GM18502 (cell line): ENCODE measurements around the gene TMEM273.
A peak's percentile ranks its signal among the peaks of the same experiment; 100 is the strongest.

Source experiments
- ATAC-seq: cut with Tn5 transposase; IDR thresholded peaks from one replicate; pipeline ENCODE4 v1.9.1; 2021; ENCODE audit warnings: mild to moderate bottlenecking; ENCODE audit not compliant: unreplicated experiment, poor library complexity

TMEM273 gene

GRCh38 chr10:49166484-49167400 lies 21.4 kb downstream of the TMEM273 start:
- no peak for ATAC-seq

GRCh38 chr10:49165821-49166483 lies 22.2 kb downstream of the TMEM273 start:
- no peak for ATAC-seq

DNA sequence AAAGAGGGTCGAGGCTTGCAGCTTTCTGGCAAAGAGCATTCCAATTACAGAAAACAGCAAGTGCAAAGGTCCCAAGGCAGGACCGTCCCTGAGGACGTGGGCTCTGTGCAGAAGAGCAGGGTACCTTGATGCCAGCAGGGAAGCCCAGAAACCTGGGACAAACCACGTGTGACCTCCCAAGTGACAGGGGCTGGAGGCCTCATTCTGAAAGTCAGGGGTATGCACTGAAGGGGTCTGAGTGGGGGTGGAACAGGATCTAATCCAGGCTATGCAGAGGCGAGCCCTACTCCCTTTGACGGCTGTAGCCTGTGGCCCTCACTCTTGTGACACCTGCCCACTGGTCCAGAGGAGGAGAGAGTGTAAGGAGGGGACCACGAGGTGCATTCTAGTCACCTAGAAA lies 22.9 kb downstream of the TMEM273 start:
- no peak for ATAC-seq

GRCh38 chr10:49164559-49165188 lies 23.5 kb downstream of the TMEM273 start:
- ATAC-seq: peak; percentile 87

DNA sequence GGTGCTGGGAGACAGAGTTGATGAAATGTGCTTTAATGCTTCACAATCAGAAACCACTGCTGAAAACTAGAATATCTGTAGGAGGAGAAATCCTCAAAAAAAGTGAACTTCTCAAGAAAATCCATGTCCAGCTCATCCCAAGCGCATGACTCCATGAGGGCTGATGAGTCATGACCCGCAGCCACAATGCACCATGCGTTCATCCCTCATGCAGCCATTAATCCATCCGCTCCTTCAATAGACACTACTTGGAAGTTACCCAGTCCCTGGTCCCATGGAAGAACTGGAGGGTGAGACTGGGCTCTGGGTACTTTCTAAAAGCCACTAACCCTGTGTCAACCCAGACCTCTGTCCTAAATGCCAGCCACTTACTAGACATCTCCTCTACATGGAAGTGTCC lies 24.4 kb downstream of the TMEM273 start:
- no peak for ATAC-seq

DNA sequence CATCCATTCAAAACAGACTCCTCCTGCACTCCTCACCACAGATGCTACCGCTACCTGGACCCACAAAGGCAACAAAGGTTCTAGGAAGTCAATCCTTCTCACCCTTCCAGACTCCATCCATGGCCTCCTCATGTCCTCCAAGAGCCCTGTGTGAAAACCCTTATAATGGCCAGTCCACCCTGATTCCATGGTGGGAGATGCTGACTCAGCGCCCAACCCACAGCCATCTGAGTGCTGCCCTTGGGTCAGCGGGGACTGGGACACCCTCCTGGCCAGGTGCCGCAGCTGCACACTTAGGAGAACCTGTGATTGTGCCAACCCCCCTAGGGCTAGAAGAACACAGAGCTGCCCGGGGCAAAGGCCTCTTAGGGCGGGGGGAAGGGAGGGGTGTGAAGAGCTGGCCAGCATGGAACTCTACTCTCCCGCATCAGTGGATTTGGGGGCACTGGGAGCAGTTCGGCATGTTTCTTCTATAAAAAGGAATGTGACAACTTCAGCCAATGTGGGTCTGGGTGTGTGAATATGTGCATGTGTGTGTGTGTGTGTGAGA lies 25.4 kb downstream of the TMEM273 start:
- no peak for ATAC-seq

DNA sequence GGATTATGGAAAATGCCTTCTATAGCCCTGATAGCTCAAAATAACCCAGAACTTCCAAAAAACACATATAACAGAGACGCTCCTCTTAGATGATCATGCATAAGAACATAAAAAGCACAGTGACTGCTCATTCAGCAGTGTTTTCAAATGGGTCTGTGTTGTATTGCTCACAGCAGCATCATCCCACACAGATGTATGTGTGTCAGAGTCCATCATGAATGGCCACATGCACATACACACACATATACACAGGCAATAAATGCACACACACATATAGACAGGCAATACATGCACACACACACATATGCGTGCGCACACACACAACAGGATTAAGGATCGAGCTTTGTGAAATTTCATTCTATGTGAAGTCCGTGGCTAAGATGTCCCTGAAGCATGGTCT lies 26.1 kb downstream of the TMEM273 start:
- no peak for ATAC-seq

- ATAC-seq: no peak
Observed at GRCh38 chr10:49161411-49161997, 26.7 kb downstream of the TMEM273 start.

DNA sequence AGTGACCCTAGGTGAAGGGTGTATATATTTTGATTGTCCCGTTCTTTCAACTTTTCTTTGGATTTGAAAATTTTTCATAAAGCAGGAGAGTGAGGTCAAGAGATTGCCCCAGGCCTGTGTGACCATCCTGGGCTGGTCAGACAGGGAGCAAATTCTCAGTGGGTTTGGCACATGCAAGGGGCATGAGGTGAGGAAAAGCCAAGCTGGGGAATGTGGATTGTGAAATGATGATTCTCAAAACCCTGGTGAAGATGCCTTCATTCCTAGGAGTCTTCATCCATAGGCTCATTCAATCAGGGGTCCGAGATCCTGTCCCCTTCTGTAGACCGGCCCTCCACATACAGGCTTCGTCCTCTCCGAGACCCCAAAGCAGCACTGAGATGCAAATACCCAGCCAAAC lies 27.4 kb downstream of the TMEM273 start:
- no peak for ATAC-seq

- no peak for ATAC-seq
Observed at GRCh38 chr10:49160110-49160509, 28.1 kb downstream of the TMEM273 start.

- ATAC-seq: no peak
Observed at GRCh38 chr10:49158915-49159314, 29.3 kb downstream of the TMEM273 start.

- no peak for ATAC-seq
Observed at GRCh38 chr10:49158404-49158803, 29.8 kb downstream of the TMEM273 start.

- no peak for ATAC-seq
Observed at GRCh38 chr10:49157229-49157628, 31.0 kb downstream of the TMEM273 start.

GRCh38 chr10:49154641-49155040 lies 33.5 kb downstream of the TMEM273 start:
- no peak for ATAC-seq

DNA sequence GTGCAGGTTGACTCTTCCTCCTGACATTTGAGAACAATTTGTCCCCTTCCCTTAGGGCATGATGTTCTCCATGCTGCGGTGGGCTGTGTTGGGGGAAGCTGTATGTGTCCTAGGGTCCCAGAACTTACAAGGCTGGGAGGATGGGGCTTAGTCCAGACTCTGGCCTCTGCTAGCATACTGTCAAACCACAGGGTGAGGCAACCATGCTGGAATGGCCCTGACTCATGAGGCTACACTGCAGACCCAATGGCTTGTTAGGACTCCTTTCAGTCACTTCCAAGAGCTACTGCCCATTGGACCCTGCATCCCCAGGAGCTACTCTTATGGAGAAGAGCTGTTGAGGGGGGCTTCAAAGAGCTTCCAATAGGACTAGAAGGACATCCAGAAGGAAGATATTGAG lies 34.2 kb downstream of the TMEM273 start:
- no peak for ATAC-seq

GRCh38 chr10:49153115-49153514 lies 35.1 kb downstream of the TMEM273 start:
- no peak for ATAC-seq

DNA sequence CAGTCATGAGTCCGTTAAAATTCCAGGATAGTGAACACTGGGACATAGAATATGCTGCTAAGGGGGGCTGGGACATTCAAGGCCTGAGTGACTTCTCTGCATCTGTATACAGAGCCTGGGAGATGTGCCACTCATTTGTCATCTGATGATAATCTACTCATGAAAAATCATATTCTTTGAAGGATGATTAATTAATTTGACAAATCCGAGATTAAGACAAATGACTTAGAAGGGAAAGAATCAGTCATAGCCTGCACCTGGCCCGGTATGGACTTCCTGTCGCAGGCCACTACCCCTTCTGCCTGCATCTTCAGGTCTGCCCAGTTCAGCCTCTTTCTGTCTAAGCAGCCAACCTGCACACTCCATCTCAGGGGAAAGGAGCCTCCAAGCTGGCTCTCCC lies 35.5 kb downstream of the TMEM273 start:
- no peak for ATAC-seq

GRCh38 chr10:49152037-49152436 lies 36.2 kb downstream of the TMEM273 start:
- ATAC-seq: no peak

DNA sequence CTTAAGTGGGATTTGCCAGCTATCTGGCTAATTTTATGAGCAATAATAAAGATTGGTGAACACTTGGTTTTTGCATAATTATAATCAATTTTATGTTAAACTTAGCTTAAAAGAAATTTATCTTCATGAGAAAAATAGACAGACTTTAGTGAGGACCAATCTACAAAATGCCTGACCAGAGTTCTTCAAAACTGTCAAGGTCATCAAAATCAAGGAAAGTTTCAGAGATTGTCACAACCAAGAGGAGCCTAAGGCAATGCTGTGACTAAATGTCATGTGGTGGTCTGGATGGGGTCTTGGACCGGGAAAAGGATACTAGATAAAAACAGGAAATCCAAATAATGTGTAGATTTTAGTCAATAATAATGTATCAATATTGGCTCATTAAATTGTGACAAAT lies 36.7 kb downstream of the TMEM273 start:
- no peak for ATAC-seq

- no peak for ATAC-seq
Observed at GRCh38 chr10:49151025-49151445, 37.2 kb downstream of the TMEM273 start.

DNA sequence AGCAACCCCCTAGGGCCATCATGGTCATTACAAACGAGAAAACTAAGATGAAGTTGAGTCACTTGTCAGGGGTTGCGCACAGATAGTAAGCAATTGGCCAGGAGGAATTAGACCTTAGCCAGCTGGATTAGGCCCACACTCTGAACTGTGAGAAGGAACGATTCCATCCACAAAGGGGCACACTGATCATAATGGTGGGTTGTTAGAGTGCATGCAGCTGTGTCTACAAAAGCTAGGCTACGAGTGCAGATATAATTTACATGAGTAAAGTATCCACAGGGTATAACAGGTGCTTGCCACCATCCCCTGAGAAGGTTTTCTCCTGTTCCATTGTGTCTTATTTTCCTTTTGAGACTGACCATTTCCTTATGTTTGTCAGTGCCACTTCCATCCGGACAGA lies 37.8 kb downstream of the TMEM273 start:
- ATAC-seq: no peak
